ENCODE measurements around the gene XRRA1. TPM values are rescaled to one million over a fixed set of nuclear protein-coding genes. Genes with fewer than 3 reads are reported as not detected.

The XRRA1 gene
- total and polyA plus RNA-seq, 11 donors = 3.9 to 26.6 (median 13.1) TPM

GRCh38 chr11:74870485-74870884, 78.4 kb downstream of the XRRA1 start:
- Histone ChIP-seq H3K27ac (no peak overlapping the region), H3K4me3 (no peak overlapping the region), H3K4me1 (no peaks in the 10 kb centered on the region), H3K27me3 (no peaks in the 10 kb centered on the region), H3K36me3 (peaks cover 3 to 91% (median 15%) of the 10 kb centered on the region in 9 donors), H3K9me3 (peaks cover 7 to 97% (median 71%) of the 10 kb centered on the region in 12 donors)
- ATAC-seq (no peak), DNase-seq (no peak)
- no peak for TF ChIP-seq POLR2A (IDR thresholded peaks at IDR 0.05)
- peak in 2 of 12 donors; percentile 9 to 25 for TF ChIP-seq CTCF (IDR thresholded peaks at IDR 0.05)
- intact Hi-C loops (cut with DNase I) = no loop called here
- 96 to 100% (median 97%) methylated on average over 1 of the region's 1 CpG for WGBS, 4 donors

DNA sequence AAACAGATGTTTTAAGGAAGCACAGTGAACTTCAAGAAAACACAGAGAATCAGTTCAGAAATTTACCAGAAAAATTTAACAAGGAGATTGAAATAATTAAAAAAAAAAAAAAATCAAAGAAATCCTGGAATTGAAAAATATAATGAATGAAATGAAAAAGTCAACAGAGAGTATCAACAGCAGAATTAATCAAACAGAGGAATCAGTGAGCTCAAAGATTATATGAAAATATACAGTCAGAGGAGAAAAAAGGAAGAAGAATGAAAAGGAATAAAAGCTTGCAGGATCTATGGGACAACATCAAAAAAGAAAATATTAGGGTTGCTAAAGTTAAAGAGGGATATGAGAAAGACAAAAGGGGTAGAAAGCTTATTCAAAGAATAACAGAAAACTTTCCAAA, 82.3 kb downstream of the XRRA1 start:
- H3K36me3 ChIP-seq = peaks cover 3 to 93% (median 28%) of the 10 kb centered on the region in 9 donors
- H3K9me3 ChIP-seq = peaks cover 7 to 74% (median 63%) of the 10 kb centered on the region in 12 donors
- intact Hi-C loops (cut with DNase I) = no loop called here

GRCh38 chr11:74863410-74863809, 85.5 kb downstream of the XRRA1 start:
- H3K27ac ChIP-seq = no peak overlapping the region
- peaks cover 5 to 54% (median 37%) of the 10 kb centered on the region in 12 donors for H3K9me3 ChIP-seq
- ATAC-seq = no peak

More for the DNA sequence above, 82.3 kb downstream of the XRRA1 start:
- H3K4me3 ChIP-seq = no peak overlapping the region
- DNase-seq (no peak), ATAC-seq (no peak)
- H3K27ac ChIP-seq = no peak overlapping the region
- no peak for TF ChIP-seq POLR2A (IDR thresholded peaks at IDR 0.05)
- TF ChIP-seq CTCF (IDR thresholded peaks at IDR 0.05) = no peak
- no peaks in the 10 kb centered on the region for H3K27me3 ChIP-seq
- no peaks in the 10 kb centered on the region for H3K4me1 ChIP-seq

GRCh38 chr11:74860743-74861142, 88.1 kb downstream of the XRRA1 start:
- TF ChIP-seq CTCF (IDR thresholded peaks at IDR 0.05) (no peak), POLR2A (IDR thresholded peaks at IDR 0.05) (no peak)
- H3K4me1 ChIP-seq = no peaks in the 10 kb centered on the region
- no peak for DNase-seq
- H3K27me3 ChIP-seq = no peaks in the 10 kb centered on the region
- no peak overlapping the region for H3K27ac ChIP-seq
- peaks cover 0 to 88% (median 51%) of the 10 kb centered on the region in 9 donors for H3K36me3 ChIP-seq
- ATAC-seq = no peak
- H3K9me3 ChIP-seq = peaks cover 0 to 27% (median 11%) of the 10 kb centered on the region in 12 donors
- intact Hi-C loops (cut with DNase I) = no loop called here
- no peak overlapping the region for H3K4me3 ChIP-seq

More at GRCh38 chr11:74863410-74863809, 85.5 kb downstream of the XRRA1 start:
- TF ChIP-seq CTCF (IDR thresholded peaks at IDR 0.05) = no peak
- no peak for TF ChIP-seq POLR2A (IDR thresholded peaks at IDR 0.05)
- no peak overlapping the region for H3K4me3 ChIP-seq
- no peaks in the 10 kb centered on the region for H3K4me1 ChIP-seq
- intact Hi-C loops (cut with DNase I) = no loop called here
- DNase-seq = no peak
- peaks cover 0 to 97% (median 34%) of the 10 kb centered on the region in 9 donors for H3K36me3 ChIP-seq
- 93 to 96% (median 95%) methylated on average over 2 of the region's 2 CpGs for WGBS, 4 donors
- no peaks in the 10 kb centered on the region for H3K27me3 ChIP-seq

Data from heart left ventricle (tissue), 16 donors.